NCI-H748 treated with DMSO at 0.1 percent for 48 hours (cell line): ENCODE measurements around the gene PHF10.
"Not testable (repeated sequence)": the region's sequence is repeated elsewhere in the genome, so short reads cannot be mapped to it uniquely, and the experiment has no call there.

Source experiments
- DNase-seq: peaks from one replicate; lab custom pipeline; 2025; lab: John Stamatoyannopoulos, UW

The PHF10 gene

GRCh38 chr6:169724494-169725124 is at the start of gene PHF10:
Gene PHF10 (minus strand): TSS chr6:169724500. CDS start chr6:169723931, 569 bp downstream.
- DNase-seq, result peak; percentile 45

DNA sequence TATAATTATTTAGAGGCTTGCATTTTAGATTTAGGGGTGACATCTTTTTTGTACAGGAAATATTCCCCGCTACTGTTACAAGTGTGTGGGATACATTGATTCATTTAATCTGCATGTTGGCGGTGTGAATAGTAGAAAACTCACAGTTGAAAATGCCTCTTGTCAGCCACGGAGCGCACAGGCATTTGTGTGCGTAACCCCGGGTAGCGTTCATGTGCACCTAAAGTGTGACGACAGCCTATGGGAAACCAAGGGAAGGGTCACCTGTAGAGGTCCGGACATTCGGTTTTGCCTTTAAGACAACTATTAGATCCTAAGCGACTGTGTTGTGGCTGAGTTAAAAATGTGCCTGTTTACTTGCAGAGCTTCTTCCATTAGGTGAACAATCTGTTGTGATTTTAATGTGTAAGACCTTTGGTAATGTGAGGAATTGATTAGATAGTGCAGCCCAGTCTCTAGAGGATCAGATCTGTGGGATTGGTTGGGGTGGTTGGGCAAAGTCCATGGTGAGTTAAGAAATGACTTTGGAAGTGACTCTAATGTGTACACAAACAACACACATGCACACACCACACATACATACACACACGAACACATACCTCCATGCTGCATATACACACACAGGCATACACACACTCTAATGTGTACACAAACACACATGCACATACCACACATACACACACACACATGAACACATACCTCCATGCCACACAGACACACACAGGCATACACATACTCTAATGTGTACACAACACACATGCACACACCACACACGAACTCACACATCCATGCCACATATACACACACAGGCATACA is 42.8 kb upstream of the PHF10 start:
- DNase-seq, result no peak

- no peak for DNase-seq
Measured at GRCh38 chr6:169766232-169766631, 41.9 kb upstream of the PHF10 start.

GRCh38 chr6:169765789-169766188 is 41.5 kb upstream of the PHF10 start:
- DNase-seq, result not testable (repeated sequence)

DNA sequence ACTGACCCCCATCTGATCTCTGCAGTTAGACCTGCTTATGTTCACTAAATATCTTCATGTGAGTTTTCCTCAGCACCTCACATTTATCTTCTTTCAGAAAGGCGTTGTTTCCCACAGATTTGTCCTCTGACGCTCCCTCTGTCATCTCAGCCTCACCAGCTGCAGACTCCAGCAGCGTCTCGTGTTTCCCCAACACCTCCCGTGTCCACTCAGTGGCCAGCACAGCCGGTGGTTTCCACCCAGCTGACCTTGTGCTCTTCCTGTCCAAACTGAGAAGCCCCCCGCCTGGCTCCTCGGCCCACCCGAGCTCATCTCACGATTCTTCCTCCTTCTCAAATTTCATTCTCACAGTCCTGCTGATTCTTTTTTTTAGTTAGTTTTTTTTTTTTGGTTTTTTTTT is 39.6 kb upstream of the PHF10 start:
- DNase-seq, result no peak

- no peak for DNase-seq
Measured at GRCh38 chr6:169763308-169763707, 39.0 kb upstream of the PHF10 start.

GRCh38 chr6:169755162-169755561 is 30.9 kb upstream of the PHF10 start:
- no peak for DNase-seq

GRCh38 chr6:169752074-169752623 is 27.8 kb upstream of the PHF10 start:
- no peak for DNase-seq

DNA sequence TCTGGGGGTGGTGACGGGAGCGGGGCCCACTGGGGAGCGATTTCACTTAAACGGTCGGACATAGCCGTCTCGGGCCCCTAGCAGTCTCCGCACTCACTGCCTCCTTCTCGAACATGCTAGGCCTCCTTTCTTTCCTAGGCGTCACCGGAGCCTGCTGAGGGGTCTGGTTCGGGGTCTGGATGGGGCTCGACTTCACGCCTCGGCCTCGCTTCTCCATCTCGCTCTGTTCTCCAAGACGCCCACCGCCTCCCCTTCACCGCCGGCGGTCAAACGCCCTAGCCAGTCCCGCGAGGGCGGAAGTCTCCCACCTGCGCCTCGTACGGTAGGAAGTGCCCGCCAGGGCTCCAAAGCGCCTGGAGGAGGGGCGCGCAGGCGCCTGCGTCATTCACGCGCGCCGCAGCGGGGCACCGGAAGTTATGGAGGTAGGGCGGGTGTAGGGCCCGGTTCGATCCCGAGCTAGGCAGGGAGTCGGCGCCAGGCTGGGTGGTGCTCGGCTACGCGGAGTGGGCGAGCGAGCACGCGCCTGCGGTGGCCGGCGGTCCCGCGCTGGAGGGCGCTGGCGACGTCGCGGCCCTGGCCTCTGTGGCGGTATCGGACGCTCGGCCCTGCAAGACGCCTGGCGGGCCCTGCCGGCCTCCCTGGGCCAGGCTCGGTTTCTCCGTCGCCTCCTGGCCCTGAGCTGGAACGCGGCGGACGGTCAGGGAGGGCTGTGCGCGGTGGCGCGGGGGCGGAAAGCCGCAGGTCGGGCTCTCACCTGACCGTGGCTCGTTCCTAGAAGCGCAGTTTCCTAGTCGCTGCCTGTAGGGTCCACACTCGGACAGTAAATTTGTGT is 27.2 kb upstream of the PHF10 start, which contains the start of the genes DYNLT2 and ERMARD:
TSS of gene DYNLT2 (minus strand) at position 331 of the 832 bp plus-strand sequence. CDS start at position 217, 114 bp downstream.
TSS of gene ERMARD (plus strand) at position 381 of the 832 bp plus-strand sequence. CDS start at position 417, 36 bp downstream.
- DNase-seq, result peak; percentile 88

GRCh38 chr6:169746556-169746955 is 22.3 kb upstream of the PHF10 start:
- no peak for DNase-seq

DNA sequence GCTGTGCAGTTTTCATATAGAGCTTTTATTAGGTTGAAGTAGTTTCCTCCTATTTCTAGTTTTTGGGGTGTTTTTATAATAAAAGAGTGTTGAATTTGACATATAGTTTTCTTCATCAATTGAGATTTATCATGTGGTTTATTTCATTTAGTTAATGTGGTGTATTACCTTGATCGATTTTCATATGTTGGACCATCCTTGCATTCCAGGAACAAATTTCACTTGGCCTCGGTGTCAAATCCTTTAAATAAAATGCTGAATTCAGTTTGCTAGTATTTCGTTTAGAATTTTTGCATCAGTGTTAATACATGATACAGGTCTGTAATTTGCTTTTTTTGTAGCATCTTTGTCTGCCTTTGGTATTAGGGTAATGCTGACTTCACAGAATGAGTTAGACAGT is 21.1 kb upstream of the PHF10 start:
- no peak for DNase-seq

GRCh38 chr6:169741344-169741743 is 17.0 kb upstream of the PHF10 start:
- DNase-seq, result no peak

DNA sequence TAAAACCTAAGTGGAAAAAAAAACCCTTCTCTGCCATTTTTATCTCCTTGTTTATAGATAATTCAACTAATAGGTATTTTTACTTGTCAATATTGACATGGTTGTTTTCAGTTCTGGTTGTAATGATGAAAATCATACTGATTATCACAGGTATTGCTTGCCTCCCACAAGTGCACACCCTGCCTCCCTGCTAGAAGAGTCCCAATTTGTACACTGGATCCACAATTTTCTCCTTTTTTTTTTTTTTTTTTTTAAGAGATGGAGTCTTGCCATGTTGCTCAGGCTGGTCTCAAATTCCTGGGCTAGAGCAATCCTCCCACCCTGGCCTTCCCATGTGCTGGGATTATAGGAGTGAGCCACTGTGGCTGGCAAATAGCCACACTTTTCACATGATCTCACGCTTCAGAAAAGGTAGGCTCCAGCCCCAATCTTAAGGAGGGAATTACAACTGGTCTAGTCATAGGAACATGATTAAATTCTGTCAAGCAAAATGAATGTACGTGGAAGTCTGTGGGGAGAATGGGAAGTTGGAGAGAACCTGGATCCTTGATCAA is 14.8 kb upstream of the PHF10 start:
- DNase-seq, result peak; percentile 60

DNA sequence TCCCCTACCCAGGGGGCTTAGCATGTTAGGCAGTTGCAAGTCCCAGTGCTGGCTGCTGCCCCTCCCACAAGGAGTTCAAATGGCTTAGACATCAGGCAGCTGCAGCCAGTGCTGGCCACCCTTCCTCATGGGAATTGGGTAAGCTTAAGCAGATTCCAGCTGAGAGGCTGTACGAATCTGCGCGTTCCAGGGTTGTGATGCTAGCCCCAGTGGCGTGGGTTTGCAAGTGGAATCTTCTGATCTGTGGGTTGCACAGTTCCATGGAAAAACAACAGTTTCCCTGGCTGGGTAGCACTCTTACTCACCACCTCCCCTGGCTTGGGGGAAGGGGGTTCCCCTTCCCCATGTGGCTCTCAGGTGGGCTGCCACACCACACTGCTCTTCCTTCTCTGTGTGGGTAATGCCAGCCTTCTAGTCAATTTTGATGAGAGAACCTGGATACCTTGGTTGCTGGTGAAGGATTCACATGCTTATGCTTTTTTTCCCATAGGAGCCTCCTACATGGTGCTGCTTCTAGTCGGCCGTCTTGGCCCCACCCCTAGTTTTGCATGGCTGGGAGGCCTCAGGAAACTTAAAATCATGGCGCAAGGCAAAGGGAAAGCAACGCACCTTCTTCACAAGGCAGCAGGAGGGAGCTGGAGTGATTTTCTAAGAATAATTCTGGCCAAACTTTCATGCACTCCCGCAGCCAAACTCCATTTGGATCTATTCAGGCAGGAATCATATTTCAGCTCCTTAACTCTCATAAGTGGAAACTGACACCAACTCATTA is 14.1 kb upstream of the PHF10 start:
- no peak for DNase-seq

DNA sequence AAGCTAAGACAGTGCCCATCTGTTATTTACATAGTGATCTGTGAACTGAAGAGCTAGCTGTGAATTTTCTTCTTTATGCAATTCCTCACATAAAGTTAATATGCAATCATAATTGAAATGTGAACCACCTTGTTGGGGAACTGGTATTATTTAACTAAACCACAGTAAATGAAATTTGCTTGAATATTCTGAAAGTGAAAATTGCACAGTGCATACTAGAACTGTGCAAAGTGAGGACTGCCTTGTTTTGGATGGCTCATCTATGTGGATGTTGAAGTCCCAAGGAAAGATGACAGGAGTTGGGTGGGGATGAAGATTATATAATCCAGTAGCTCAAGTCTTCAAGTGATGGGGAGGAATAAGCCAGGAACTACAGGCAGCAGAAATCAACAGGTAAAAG is 5.7 kb upstream of the PHF10 start:
- DNase-seq, result no peak

- DNase-seq, result no peak
Measured at GRCh38 chr6:169726963-169727362, 2.7 kb upstream of the PHF10 start.

- DNase-seq, result no peak
Measured at GRCh38 chr6:169726049-169726400, 1.7 kb upstream of the PHF10 start.

DNA sequence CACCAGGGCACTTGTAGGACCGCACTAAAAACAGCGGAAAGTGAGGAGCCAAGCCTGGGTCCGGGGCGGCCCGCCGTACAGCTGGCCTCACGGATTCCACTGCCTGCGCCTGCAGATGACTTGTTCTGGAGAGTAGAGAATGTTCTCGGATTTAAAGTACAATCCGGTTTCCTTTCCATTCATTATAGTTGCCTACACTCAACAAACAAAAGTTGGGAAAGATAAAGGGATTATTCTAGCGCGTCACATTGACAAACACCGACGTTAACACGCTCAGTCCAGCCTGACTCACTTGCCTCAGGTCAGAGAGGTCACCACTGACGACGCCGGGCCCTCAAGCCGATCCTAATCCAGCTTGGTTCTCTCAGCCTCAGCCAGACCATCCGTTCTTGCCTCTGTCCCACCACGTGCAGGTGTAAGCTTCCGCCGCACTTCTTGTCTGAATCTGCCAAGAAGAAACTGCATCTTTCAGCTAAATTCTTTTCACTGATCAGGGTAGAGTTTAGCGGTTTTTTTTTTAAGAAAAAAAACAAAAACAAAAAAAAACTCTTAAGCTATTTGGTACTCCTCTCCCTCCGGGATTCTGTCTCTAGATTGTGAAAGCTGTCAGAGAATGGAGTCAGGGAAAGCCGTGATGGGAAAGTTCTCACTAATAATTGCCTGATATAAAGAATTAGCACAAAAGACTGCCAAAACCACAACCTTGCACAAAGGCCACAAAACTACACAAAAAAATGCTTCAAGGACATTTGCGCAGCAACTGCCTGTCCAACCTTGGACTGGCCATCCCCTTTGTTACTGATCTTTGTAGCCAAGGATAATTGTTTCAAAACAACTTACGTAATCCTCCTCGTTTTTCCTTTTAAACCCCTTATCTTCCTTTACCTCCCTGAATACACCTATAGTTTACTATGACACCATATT is 1.1 kb upstream of the PHF10 start:
- DNase-seq, result peak; percentile 18

GRCh38 chr6:169723991-169724493 is 258 bp downstream of the PHF10 start:
- no peak for DNase-seq
